HepG2 (cell line): Measurements from ENCODE around the gene ZNF771. TPM values are rescaled to one million over a fixed set of nuclear protein-coding genes. Genes with fewer than 3 reads are reported as not detected.
A peak's percentile ranks its signal among the peaks of the same experiment; 100 is the strongest.

Experiments
- CBFB ChIP-seq: sonication (generic); formaldehyde crosslinking; IDR thresholded peaks from 2 replicates; pipeline ENCODE4 v1.4.0; 2020; ENCODE audit warnings: missing genetic modification reagents
- CENPT ChIP-seq: sonication (generic); formaldehyde crosslinking; IDR thresholded peaks from 2 replicates; pipeline ENCODE4 v1.8.0; 2022; ENCODE audit warnings: low read depth, mild to moderate bottlenecking, moderate library complexity, missing genetic modification reagents
- FOXP4 ChIP-seq: sonication (generic); formaldehyde crosslinking; IDR thresholded peaks from 2 replicates; pipeline ENCODE4 v1.4.0; 2020; ENCODE audit warnings: missing genetic modification reagents
- GMEB1 ChIP-seq: sonication (generic); formaldehyde crosslinking; IDR thresholded peaks from 2 replicates; pipeline ENCODE4 v1.5.1; 2020; ENCODE audit warnings: missing genetic modification reagents, mild to moderate bottlenecking, borderline replicate concordance
- GZF1 ChIP-seq: sonication (generic); formaldehyde crosslinking; IDR thresholded peaks from 2 replicates; pipeline ENCODE4 v1.5.1; 2020; ENCODE audit warnings: mild to moderate bottlenecking, missing genetic modification reagents
- JDP2 ChIP-seq: sonication (generic); formaldehyde crosslinking; IDR thresholded peaks from 2 replicates; pipeline ENCODE4 v1.8.1; 2022; ENCODE audit warnings: missing genetic modification reagents, borderline replicate concordance
- KMT2B ChIP-seq: IDR thresholded peaks from 2 replicates; pipeline ENCODE4 v1.6.1; 2016; ENCODE audit warnings: missing genetic modification reagents, missing compliant biosample characterization
- LBX2 ChIP-seq: sonication (generic); formaldehyde crosslinking; IDR thresholded peaks from 2 replicates; pipeline ENCODE4 v1.5.0; 2020; ENCODE audit warnings: missing genetic modification reagents, mild to moderate bottlenecking, borderline replicate concordance
- NCOA2 ChIP-seq: sonication (generic); formaldehyde crosslinking; IDR thresholded peaks from 2 replicates; pipeline ENCODE4 v1.8.0; 2022; ENCODE audit warnings: inconsistent platforms
- PHF8 ChIP-seq: sonication (generic); formaldehyde crosslinking; IDR thresholded peaks from 2 replicates; pipeline ENCODE4 v1.5.0; 2020; ENCODE audit warnings: missing genetic modification reagents
- SMAD9 ChIP-seq: sonication (generic); formaldehyde crosslinking; IDR thresholded peaks from 2 replicates; pipeline ENCODE4 v1.5.1; 2020; ENCODE audit warnings: mild to moderate bottlenecking, missing genetic modification reagents
- TAF15 ChIP-seq: fragments of 200-400 bp; formaldehyde crosslinking; IDR thresholded peaks from one replicate; pipeline ENCODE4 v1.6.1; 2018; ENCODE audit warnings: mild to moderate bottlenecking, low read depth, low read length; ENCODE audit not compliant: poor library complexity, severe bottlenecking
- TEAD2 ChIP-seq: sonication (generic); formaldehyde crosslinking; IDR thresholded peaks from 2 replicates; pipeline ENCODE4 v1.9.0; 2021; ENCODE audit warnings: missing genetic modification reagents
- ZFP36L2 ChIP-seq: sonication (generic); formaldehyde crosslinking; IDR thresholded peaks from 2 replicates; pipeline ENCODE4 v1.4.0; 2020; ENCODE audit warnings: missing genetic modification reagents
- ZNF12 ChIP-seq: sonication (generic); formaldehyde crosslinking; IDR thresholded peaks from 2 replicates; pipeline ENCODE4 v1.5.0; 2020; ENCODE audit warnings: missing genetic modification reagents
- ZNF562 ChIP-seq: sonication (generic); formaldehyde crosslinking; IDR thresholded peaks from 2 replicates; pipeline ENCODE4 v1.8.0; 2022; ENCODE audit warnings: missing genetic modification reagents, borderline replicate concordance
- ZNF607 ChIP-seq: sonication (generic); formaldehyde crosslinking; IDR thresholded peaks from 2 replicates; pipeline ENCODE4 v1.5.1; 2020; ENCODE audit warnings: missing genetic modification reagents, mild to moderate bottlenecking, borderline replicate concordance
- ZNF691 ChIP-seq: sonication (generic); formaldehyde crosslinking; IDR thresholded peaks from 2 replicates; pipeline ENCODE4 v1.4.0; 2020; ENCODE audit warnings: missing genetic modification reagents, low read depth, mild to moderate bottlenecking, borderline replicate concordance
- ZNF775 ChIP-seq: sonication (generic); formaldehyde crosslinking; IDR thresholded peaks from 2 replicates; pipeline ENCODE4 v1.4.0; 2020; ENCODE audit warnings: missing genetic modification reagents, mild to moderate bottlenecking, moderate library complexity, borderline replicate concordance
- ZNF780A ChIP-seq: sonication (generic); formaldehyde crosslinking; IDR thresholded peaks from 2 replicates; pipeline ENCODE4 v1.8.0; 2022; ENCODE audit warnings: mild to moderate bottlenecking, missing genetic modification reagents, moderate library complexity
- ZNF790 ChIP-seq: sonication (generic); formaldehyde crosslinking; IDR thresholded peaks from 2 replicates; pipeline ENCODE4 v1.8.0; 2022; ENCODE audit warnings: missing genetic modification reagents, mild to moderate bottlenecking, borderline replicate concordance
- polyA plus RNA-seq, 8 experiments: library from polyadenylated mRNA; depleted of rRNA in 3 of 8; stranded (reverse) in 7 of 8; unstranded in 1 of 8; fragments of >200 nt; fragmentation: Illumina TruSeq in 4 of 8; extraction: Trizol in 4 of 8; gene quantifications; 2 replicates each; pipeline versions ENCODE4 v1.2.1 to v1.2.3, GENCODE V29; 2011 to 2016; ENCODE audit warnings: low read depth in 4 of 8, missing spikeins in 1 of 8, mixed read lengths in 1 of 8; ENCODE audit not compliant: insufficient read depth in 1 of 8
- total RNA-seq, 5 experiments: library from RNA; depleted of rRNA; stranded (reverse); fragments of >200 nt; fragmentation: Illumina TruSeq; extraction: Trizol; gene quantifications; 2 replicates each; pipeline ENCODE4 v1.2.3, GENCODE V29; 2016; ENCODE audit warnings: low read depth in 1 of 5
- TF ChIP-seq, protein P1 (sequence below): sonication (generic); formaldehyde crosslinking; IDR thresholded peaks from 2 replicates; pipeline ENCODE4 v1.4.0; 2020; ENCODE audit warnings: missing genetic modification reagents
- TF ChIP-seq, protein P2 (sequence below): fragments of 450-650 bp; IDR thresholded peaks from 2 replicates; pipeline ENCODE4 v1.6.1; 2016

Gene ZNF771
- total and polyA plus RNA-seq, 2 of the 13 experiments (the other 11 are each of a cell fraction or from before 2014, with no cell fraction given) = 5.0 to 11.8 TPM

DNA sequence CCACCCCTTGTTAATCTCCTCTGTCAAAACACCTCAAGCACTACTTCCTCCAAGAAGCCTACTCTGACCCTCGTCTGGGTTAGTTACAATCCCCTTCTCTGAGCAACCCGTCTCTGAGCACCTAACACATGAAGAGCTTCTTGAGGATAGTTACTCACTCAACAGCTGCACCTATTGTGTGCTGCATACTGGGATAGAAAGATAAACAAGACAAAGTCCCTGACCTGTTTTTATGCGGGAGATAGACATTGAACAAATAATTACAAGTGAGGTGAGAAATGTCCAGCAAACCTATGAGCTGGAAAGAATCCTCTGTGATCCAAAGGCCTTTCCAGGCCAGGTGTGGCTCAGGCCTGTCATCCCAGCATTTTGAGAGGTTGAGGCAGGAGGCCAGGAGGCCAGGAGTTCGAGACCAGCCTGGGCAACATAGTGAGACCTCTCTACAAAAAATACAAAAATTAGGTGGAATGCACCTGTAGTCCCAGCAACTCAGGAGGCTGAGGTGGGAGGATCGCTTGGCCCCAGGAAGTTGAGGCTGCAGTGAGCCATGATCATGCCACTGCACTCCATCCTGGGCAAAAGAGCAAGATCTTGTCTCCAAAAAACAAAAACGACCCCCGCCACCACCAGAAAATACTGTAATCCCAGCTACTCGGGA lies 5.5 kb upstream of the ZNF771 start (continued):
- TF ChIP-seq GMEB1 (CRISPR knock-in tag) (peak; percentile 41; the same call in 1 of the 2 replicates), TAF15 (no peak), FOXP4 (CRISPR knock-in tag) (peak; percentile 91), TEAD2 (CRISPR knock-in tag) (no peak), CENPT (CRISPR knock-in tag) (no peak), JDP2 (CRISPR knock-in tag) (no peak), ZFP36L2 (CRISPR knock-in tag) (no peak), GZF1 (CRISPR knock-in tag) (no peak), KMT2B (CRISPR knock-in tag) (peak; percentile 34; the same call in 1 of the 2 replicates), LBX2 (no peak), ZNF775 (no peak), ZNF562 (CRISPR knock-in tag) (no peak), ZNF790 (no peak), ZNF12 (CRISPR knock-in tag) (no peak), ZNF607 (CRISPR knock-in tag) (peak; percentile 24; the same call in 1 of the 2 replicates), ZNF691 (no peak; the same call in 1 of the 2 replicates), SMAD9 (CRISPR knock-in tag) (no peak), CBFB (CRISPR knock-in tag) (no peak; the same call in 1 of the 2 replicates), PHF8 (no peak), NCOA2 (CRISPR knock-in tag) (peak; percentile 72), ZNF780A (no peak)
- TF ChIP-seq, protein P1, sequence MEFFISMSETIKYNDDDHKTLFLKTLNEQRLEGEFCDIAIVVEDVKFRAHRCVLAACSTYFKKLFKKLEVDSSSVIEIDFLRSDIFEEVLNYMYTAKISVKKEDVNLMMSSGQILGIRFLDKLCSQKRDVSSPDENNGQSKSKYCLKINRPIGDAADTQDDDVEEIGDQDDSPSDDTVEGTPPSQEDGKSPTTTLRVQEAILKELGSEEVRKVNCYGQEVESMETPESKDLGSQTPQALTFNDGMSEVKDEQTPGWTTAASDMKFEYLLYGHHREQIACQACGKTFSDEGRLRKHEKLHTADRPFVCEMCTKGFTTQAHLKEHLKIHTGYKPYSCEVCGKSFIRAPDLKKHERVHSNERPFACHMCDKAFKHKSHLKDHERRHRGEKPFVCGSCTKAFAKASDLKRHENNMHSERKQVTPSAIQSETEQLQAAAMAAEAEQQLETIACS = no peak
- TF ChIP-seq, protein P2, sequence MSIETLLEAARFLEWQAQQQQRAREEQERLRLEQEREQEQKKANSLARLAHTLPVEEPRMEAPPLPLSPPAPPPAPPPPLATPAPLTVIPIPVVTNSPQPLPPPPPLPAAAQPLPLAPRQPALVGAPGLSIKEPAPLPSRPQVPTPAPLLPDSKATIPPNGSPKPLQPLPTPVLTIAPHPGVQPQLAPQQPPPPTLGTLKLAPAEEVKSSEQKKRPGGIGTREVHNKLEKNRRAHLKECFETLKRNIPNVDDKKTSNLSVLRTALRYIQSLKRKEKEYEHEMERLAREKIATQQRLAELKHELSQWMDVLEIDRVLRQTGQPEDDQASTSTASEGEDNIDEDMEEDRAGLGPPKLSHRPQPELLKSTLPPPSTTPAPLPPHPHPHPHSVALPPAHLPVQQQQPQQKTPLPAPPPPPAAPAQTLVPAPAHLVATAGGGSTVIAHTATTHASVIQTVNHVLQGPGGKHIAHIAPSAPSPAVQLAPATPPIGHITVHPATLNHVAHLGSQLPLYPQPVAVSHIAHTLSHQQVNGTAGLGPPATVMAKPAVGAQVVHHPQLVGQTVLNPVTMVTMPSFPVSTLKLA = peak; percentile 47; the same call in 1 of the 2 replicates
